Measurements from ENCODE around the gene AQP5.

GRCh38 chr12:49930515-49931288 is 31.0 kb upstream of the AQP5 start:
- TF ChIP-seq CTCF (conservative IDR thresholded peaks at IDR 0.05 in 1 of 2, IDR thresholded peaks at IDR 0.05 in 1 of 2; ENCODE audit: extremely low read depth in 1 of 2, insufficient read depth in 1 of 2, low read depth in 1 of 2, low read length in 2 of 2) (no peak), EZH2 (IDR thresholded peaks at IDR 0.05; ENCODE audit: borderline replicate concordance, low read length) (no peak)
